Lower leg skin (tissue), 4 donors: ENCODE data around the gene SDHAF3. TPM values are rescaled to one million over a fixed set of nuclear protein-coding genes. Genes with fewer than 3 reads are reported as not detected.

Source experiments
- DNase-seq, 2 donors: peaks; one replicate each; pipeline ENCODE4 v3.0.0-alpha.2; 2019; ENCODE audit warnings: low spot score in 2 of 2
- H3K4me3 ChIP-seq: fragments of 200-600 bp; sonication (generic); 2 replicates; pipeline ENCODE4 v1.5.1; 2017; ENCODE audit warnings: mild to moderate bottlenecking, low read depth; ENCODE audit not compliant: poor library complexity, severe bottlenecking
- CTCF ChIP-seq, 3 donors: fragments of 450-650 bp; IDR thresholded peaks; one replicate each; pipeline ENCODE4 v1.5.1; 2016; ENCODE audit warnings: antibody characterized with exemption in 3 of 3, mild to moderate bottlenecking in 3 of 3, moderate library complexity in 2 of 3
- POLR2A ChIP-seq, 2 donors: fragments of 450-650 bp; IDR thresholded peaks; one replicate each; pipeline ENCODE4 v1.6.1; 2016 to 2017; ENCODE audit warnings: antibody characterized with exemption in 2 of 2, mild to moderate bottlenecking in 1 of 2, moderate library complexity in 1 of 2
- WGBS, 2 donors: methylation state at CpG; one replicate each; pipeline ENCODE4 v1.1.5; 2018; 5-methylcytosine and 5-hydroxymethylcytosine counted together
- intact Hi-C: fragments of 100-400 bp; cut with DNase I; formaldehyde crosslinking; loops from one replicate; pipeline ENCODE4 v1.15.0; 2023; ENCODE audit warnings: low total_unique reads
- total RNA-seq, 4 donors: library from RNA; depleted of rRNA; stranded (reverse); fragments of >200 nt; gene quantifications; one replicate each; pipeline ENCODE4 v1.1.0, GENCODE V29; 2016

The SDHAF3 gene
- total RNA-seq, 4 donors from 2014 or later, result 4.0 to 8.9 (median 4.4) TPM

GRCh38 chr7:97204821-97205220, 87.3 kb downstream of the SDHAF3 start:
- DNase-seq, result no peak
- intact Hi-C loops, result no loop called here
- TF ChIP-seq POLR2A (IDR thresholded peaks at IDR 0.05) (no peak), CTCF (IDR thresholded peaks at IDR 0.05) (no peak)
- 74 to 79% methylated on average over 3 of the region's 3 CpGs for WGBS, 2 donors
- H3K4me3 ChIP-seq, result no peak overlapping the region

GRCh38 chr7:97215556-97215955, 98.1 kb downstream of the SDHAF3 start:
- DNase-seq, result no peak
- TF ChIP-seq POLR2A (IDR thresholded peaks at IDR 0.05), result no peak
- no peak for TF ChIP-seq CTCF (IDR thresholded peaks at IDR 0.05)
- H3K4me3 ChIP-seq, result no peak overlapping the region
- 35 to 57% methylated on average over 7 of the region's 7 CpGs for WGBS, 2 donors
- intact Hi-C loops, result no loop called here

- no peak overlapping the region for H3K4me3 ChIP-seq
- TF ChIP-seq POLR2A (IDR thresholded peaks at IDR 0.05), result no peak
- TF ChIP-seq CTCF (IDR thresholded peaks at IDR 0.05), result no peak
- 36 to 41% methylated on average over 2 of the region's 2 CpGs for WGBS, 2 donors
- intact Hi-C loops, result no loop called here
- no peak for DNase-seq
These were observed 101.3 kb downstream of the SDHAF3 start for GRCh38 chr7:97218767-97219166.

- intact Hi-C loops, result no loop called here
- TF ChIP-seq CTCF (IDR thresholded peaks at IDR 0.05) (no peak), POLR2A (IDR thresholded peaks at IDR 0.05) (no peak)
- 83 to 86% methylated on average over 2 of the region's 2 CpGs for WGBS, 2 donors
- DNase-seq, result no peak
- no peak overlapping the region for H3K4me3 ChIP-seq
These were observed 101.7 kb downstream of the SDHAF3 start for GRCh38 chr7:97219237-97219636.

- no peak for DNase-seq
- H3K4me3 ChIP-seq, result no peak overlapping the region
- WGBS, 2 donors, result 89 to 95% methylated on average over 2 of the region's 2 CpGs
- intact Hi-C loops, result no loop called here
- TF ChIP-seq CTCF (IDR thresholded peaks at IDR 0.05) (no peak), POLR2A (IDR thresholded peaks at IDR 0.05) (no peak)
These were observed 106.8 kb downstream of the SDHAF3 start for GRCh38 chr7:97224316-97224715.

- H3K4me3 ChIP-seq, result no peak overlapping the region
- no peak for TF ChIP-seq POLR2A (IDR thresholded peaks at IDR 0.05)
- no peak for TF ChIP-seq CTCF (IDR thresholded peaks at IDR 0.05)
- no peak for DNase-seq
- intact Hi-C loops, result no loop called here
- 64 to 81% methylated on average over 3 of the region's 3 CpGs for WGBS, 2 donors
These were observed 109.0 kb downstream of the SDHAF3 start for GRCh38 chr7:97226541-97226940.
